Germinal center (tissue), 1 donor: ENCODE data around the gene IL17B.
"Not testable (repeated sequence)": the region's sequence is repeated elsewhere in the genome, so short reads cannot be mapped to it uniquely, and the experiment has no call there.

Source experiments
- DNase-seq: peaks from one replicate; pipeline ENCODE4 v3.0.0; 2012; ENCODE audit warnings: mixed read lengths, low spot score

Gene IL17B

DNA sequence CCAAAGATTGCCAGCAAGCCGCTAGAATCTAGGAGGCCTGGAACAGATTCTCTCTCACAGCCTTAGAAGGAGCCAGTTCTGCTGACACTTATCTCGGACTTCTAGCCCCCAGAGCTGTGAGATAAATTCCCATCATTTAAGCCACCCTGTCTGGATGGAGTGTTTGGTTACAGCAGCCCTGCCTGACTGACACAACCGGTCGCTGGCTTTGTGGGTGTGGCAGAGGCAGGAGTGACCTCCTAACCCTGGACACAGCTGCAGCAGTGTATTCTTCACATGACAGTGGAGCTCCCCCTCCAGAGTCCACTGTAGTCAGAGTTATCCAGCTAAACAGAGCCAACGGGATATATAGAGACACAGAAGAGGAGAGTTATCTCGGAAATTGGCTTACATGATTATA lies 21.2 kb upstream of the IL17B start:
- DNase-seq: no peak

DNA sequence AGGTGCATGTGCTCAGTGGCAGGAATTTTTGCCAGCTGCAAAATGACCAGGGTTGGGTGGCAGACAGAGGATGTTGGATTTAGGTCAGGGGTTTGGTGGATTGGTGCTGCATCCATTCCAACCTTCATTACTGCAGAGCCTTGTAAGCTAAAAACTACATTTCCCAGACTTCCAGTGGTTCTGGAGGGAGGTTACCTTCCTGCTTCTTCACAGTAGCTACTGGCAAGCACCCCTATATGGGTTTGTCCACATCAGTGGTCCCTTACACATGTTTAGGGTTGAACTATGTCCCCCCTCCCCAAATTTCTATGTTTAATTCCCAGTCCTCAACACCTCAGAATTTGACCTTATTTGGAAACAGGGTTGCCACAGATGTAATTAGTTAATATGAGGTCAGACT lies 20.7 kb upstream of the IL17B start:
- DNase-seq: no peak

DNA sequence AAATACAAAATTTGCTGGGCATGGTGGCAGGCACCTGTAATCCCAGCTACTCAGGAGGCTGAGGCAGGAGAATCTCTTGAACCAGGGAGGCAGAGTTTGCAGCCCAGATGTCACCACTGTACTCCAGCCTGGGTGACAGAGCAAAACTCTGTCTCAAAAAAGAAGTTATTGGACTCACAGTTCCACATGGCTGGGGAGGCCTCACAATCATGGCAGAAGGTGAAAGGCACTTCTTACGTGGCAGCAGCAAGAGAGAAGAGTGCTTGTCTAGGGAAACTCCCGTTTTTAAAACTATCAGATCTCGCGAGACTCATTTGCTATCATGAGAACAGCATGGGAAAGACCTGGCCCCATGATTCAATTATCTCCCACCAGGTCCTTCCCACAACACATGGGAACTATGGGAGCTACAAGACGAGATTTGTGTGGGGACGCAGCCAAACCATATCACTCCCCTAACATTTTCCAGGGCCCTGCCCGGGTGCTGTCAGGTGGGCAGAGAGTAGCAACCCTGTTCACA lies 19.7 kb upstream of the IL17B start:
- DNase-seq: not testable (repeated sequence)

DNA sequence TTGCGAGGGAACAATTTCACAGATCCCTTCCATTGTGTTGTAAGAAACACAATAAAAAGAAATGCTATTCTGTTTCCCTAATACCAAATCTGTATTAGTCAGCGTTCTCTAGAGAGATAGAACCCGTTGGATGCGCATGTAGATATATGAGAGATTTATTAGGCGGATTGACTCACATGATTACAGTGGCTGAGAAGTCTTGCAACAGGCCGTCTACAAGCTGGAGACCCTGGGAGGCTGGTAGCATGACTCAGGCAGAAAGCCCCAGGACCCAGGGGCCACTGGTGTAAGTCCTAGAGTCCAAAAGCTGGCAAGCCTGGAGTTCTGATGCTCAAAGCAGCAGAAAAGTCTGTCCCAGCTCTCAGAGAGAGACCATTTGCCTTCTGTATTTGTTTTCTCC lies 18.4 kb upstream of the IL17B start:
- no peak for DNase-seq

- not testable (repeated sequence) for DNase-seq
Observed at GRCh38 chr5:149394996-149395395, 15.9 kb upstream of the IL17B start.

DNA sequence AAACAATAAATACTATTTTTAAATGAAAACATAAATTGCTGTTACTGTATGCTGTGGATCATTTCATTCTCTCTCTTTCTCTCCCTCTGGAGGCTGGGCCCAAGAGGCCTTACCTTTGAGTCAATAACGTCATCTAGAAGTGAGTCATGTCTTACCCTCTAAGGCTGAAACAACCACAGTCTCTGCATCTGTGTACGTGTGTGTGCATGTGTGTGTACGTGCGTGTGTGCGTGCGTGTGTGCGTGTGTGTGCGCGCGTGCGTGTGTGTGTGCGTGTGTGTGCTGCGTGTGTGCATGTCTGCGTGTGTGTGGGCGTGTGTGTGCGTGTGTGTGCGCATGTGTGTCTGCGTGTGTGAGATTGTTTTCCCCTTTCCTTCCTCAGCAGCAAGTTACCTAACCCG lies 13.6 kb upstream of the IL17B start:
- DNase-seq: no peak

GRCh38 chr5:149391524-149391923 lies 12.4 kb upstream of the IL17B start:
- DNase-seq: no peak

DNA sequence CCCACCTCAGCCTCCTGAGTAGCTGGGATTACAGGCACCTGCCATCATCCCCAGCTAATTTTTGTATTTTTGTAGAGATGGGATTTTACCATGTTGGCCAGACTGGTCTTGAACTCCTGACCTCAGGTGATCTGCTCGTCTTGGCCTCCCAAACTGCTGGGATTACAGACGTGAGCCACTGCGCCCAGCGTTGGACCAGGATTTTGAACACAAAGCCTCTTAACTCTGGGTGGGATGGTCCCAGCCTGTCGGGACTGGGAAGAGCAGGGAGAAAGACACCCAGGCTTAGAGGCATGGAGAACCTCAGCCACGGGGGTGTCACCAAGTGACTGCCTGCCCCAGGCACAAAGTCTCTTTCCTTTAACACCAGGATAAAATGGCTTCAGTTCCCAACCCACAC lies 12.0 kb upstream of the IL17B start:
- DNase-seq: not testable (repeated sequence)

DNA sequence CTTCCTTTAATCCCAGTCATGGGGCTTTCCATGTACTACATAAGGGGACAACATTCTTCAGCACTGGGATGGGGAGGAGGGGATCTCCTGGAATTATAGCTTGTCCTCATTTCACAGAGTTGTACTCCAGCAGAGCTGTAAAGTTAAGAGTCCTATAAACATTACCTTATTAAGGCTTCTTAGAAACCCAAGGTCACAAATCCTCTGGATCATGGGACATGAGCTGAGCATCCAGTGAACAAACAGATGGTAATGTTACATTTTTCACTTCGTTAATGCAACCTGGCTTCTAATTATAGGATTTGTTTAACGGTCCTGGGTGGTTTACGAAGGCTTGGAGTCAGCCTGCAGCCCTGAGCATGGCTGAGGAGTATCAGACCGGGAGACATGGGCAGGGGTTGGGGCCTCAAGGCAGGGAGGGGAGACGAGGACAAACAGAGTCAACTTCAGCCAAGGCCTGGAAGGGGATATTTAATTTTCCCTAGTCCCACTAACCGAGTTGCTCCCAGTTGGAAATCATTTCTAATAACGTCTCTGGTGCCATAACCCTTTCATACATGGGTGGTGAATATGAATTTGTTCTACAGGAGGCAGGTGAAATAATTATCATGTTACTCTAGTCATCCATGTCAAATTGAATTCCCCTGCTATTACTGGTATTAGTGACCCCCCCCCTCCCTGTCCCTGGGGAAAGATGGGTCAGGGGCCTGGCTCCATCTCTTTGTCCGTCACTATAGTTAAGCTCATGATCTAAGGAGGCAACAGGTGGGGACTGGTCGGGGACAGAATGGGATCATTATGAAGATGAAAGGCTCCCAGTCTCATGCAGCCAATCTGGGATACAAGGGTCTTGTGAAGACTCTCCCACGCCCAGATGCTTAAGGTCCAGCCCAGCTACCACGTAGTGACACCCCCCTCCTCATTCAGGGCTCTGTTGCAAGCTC lies 10.7 kb upstream of the IL17B start:
- no peak for DNase-seq

DNA sequence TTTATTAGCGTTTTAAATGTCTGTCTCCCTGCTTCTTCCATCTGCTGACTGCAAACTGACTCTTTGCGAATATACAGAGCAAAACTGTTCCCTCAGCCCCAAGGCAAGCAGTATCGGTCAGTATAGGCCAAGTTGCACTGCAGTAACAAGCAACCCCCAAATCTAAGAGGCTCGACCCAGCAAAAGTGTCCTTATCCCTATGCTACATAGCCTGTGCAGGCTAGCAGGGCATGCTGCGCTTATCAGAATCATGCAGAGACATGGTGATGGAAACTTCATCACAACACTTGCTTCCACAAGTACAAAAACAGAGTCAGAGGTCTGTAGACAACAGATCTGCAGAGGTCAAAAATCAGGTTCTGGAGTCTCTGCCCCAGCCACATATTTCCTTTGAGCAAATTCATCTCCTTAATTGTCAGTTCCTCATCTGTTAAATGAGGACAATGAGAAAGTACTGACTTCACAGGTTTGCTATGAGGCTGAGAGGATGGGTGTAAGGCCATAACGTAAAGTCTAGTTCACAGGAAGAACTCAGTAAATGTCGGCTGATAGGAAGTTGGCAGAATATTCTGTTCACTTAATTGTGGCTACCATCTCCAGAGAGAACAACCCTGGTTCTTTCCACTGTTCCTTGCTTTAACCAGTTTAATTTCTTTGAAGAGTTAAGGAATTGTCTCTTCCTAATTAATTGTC lies 9.6 kb upstream of the IL17B start:
- no peak for DNase-seq

DNA sequence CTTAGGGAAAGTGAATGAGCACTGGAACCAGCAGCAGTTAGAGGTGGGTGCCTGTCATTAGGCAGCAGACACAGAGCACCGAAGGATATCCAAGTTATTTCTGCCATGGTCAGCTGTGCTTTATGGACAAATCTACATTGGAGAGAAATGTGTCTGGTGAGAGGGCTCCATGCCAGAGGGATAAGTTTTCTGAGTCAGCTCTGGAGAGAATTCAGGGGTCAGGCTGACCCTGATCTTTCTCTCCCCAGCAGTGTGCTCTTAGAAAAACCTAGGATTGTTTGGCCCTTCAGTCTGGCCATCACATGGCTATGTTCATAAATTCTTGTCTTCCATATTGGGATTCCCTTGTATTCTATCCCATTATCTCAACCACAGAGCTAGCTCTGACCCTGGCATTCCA lies 8.9 kb upstream of the IL17B start:
- DNase-seq: no peak

DNA sequence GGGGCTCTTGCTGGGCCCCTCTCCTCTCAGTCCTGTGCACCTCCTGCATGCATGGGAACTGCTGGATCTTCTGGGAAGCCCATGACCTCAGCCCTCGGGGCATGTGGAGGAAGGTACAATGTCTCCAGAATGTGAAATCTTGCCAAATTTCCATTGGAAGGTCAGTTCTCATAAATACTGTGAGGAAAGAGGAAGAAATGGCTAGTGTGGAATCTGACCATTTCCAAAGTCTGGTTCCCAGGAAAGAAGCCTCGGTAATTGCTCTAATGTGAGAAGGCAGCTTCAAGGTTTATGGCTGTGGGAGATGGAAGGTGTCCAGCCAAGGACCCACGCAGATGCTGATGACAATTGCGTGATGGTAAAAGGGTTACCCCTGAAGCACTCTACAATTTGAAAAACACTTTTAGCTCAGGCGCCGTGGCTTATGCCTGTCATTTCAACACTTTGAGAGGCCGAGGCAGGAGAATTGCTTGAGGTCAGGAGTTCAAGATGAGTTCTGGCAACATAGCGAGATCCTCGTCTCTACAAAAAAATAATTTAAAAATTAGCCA lies 8.1 kb upstream of the IL17B start:
- no peak for DNase-seq

DNA sequence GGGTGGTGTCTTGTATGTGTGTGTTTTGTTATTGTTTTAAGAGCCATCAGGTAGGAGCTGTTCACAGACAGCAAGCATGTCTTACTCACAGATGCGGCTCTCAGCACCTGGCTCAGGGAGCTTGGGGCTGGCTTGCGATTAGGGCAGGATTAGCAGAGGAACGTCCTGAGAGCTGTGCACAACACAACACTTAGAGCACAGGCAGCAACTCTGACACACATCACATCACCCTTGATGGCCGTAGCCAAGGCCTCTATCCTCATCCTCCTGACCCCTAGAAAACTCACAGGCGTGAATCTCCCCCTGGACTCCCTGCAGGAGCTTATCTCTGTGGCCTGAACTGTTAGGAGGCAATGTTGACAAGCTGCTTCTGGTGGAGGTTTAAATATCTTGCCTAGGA lies 7.1 kb upstream of the IL17B start:
- no peak for DNase-seq

DNA sequence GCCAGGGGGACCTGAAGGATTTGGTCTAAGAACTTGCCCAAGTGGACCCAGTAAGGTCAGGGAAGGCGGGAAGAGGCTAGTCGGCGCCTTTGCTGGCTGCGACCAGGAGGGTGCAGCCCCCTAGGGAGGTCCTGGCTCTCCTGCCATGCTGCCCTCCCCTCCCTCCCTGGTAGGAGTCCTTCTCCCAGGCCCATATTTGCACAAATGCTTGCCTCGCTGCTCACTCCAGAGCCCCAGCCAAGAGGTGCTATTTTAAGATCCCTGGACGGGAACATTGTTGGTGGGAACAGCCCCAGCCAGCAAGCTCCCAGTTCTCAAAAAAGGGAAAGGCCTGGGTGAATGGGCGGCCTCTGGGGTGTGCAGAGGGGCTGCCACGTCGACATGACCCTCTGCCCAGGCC lies 4.3 kb upstream of the IL17B start:
- no peak for DNase-seq

GRCh38 chr5:149382517-149383220 lies 3.6 kb upstream of the IL17B start:
- no peak for DNase-seq

DNA sequence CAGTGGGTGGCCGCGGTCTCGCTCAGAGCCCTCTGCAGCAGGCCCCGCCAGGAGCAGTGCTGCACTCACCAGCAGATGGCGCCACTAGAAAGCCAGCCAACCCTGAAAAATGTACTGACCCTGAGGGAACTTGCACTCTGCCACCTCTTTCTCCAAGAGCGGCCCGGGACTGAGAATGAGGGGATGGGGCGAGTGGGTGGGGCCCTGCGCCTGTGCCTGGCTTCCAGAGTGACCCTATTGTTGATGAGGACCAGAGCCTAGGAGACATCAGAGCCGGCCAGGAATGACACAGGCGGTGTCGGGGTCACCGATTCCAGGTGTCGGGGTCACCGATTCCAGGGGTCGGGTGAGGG lies 2.9 kb upstream of the IL17B start:
- DNase-seq: peak; percentile 81

DNA sequence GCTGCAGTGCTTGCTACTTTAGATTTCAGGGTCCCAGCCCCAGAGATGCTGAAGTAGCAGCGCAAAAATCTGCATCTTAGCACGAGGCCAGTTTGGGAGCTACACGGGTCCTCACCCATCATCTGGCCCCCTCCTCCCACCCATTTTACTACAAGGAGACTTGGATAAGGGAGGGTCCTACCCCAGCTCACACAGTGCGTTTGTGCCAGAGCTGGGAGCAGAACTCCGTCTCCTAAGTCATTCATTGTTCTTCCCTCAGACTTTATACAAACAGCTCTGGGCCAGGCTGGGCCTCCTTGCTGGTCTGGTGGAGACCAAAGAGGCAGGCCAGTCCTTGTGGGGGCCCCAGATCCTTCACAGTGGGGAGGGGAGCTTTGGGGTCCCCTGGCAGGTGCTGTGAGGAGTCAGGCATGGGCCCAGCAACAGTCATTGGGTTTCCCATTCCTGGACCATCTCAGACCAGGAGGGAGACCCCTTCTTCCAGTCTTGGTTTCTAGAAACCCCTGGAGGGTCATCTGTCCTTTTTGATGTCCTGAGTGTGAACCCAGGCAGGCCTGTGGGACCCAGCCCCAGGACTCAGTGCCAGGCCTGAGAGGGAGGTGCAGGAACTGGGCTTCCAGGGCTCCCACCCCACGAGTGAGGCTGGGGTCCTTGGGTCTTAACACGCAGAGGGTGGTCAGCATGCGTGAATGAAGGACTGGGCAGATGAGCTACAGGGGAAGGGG lies 2.3 kb upstream of the IL17B start:
- no peak for DNase-seq

DNA sequence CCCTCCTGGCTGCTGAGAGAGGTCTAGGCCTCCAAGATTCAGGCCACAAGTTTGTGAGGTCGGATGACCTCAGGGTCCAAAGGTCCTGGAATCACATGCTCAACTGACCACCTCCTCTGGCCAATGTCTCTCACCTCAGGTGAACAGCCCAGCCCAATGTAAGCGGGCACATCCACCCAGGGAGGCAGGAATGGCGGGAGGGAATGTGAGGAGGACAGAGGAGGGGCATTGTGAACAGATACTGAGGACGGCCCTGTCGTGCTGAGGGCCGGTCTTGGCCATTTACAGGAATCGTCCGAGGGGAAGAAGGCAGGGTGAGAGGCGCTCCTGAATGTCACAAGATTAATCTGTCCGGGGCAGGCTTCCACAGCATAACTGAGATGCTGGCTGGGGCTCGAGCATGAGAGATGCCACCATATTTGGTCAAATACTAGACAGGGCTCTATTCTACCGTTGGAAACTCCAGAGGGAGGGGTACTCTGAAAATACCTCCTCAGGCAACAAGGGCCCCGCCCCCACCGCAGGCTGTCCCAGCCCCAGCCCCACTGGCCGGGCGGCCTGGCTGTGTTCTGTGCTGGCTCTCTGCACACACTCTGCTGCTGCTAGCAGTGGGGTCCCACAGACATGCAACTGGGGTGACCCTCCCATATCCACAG lies 1.5 kb upstream of the IL17B start:
- DNase-seq: no peak

- no peak for DNase-seq
Observed at GRCh38 chr5:149379818-149380374, 804 bp upstream of the IL17B start.

DNA sequence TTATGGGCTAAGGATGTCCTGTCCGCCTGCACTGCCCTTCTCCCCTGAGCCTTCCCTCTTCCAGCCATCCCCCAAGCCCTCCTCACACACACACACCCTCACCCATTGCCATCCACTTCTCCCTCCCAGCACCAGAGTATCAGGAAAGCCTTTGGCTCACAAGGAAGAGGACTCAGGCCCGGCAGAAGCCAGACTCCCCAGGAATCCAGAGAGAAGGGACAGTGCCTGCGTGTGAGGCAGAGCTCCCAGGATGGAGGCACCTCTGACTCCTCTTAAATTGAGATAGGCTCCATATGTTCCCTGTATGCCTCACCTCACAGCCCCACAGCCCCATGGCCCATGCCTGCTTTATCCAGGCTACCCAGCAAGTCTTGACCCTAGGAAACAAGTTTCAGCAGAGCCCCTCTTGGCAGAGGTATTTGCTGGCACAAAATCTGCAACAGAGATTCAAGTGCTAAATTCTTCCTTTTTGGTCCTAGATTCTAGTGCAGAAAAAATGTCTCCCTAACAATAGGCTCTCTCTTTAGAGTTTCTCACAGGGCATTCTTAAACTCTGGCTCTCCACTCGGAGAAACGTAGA lies 761 bp downstream of the IL17B start:
- DNase-seq: no peak
